SJCRH30 (cell line): ENCODE measurements around the gene AOC2. TPM values are rescaled to one million over a fixed set of nuclear protein-coding genes. Genes with fewer than 3 reads are reported as not detected.
"Not testable (repeated sequence)": the region's sequence is repeated elsewhere in the genome, so short reads cannot be mapped to it uniquely, and the experiment has no call there.

ENCODE experiments used
- DNase-seq, 2 experiments: peaks; one replicate each; pipeline ENCODE4 v3.0.0-alpha.2; 2015 to 2020
- H3K27ac ChIP-seq: fragments of 250-450 bp; sonication (Bioruptor Pico); 2 replicates; pipeline ENCODE4 v1.5.1; 2020; ENCODE audit warnings: mild to moderate bottlenecking, moderate library complexity
- H3K27me3 ChIP-seq: fragments of 250-450 bp; sonication (Bioruptor Pico); 2 replicates; pipeline ENCODE4 v1.5.1; 2020; ENCODE audit warnings: mild to moderate bottlenecking, moderate library complexity
- H3K36me3 ChIP-seq: fragments of 250-450 bp; sonication (Bioruptor Pico); 2 replicates; pipeline ENCODE4 v1.5.1; 2020; ENCODE audit warnings: mild to moderate bottlenecking, moderate library complexity
- H3K4me1 ChIP-seq: fragments of 250-450 bp; sonication (Bioruptor Pico); 2 replicates; pipeline ENCODE4 v1.5.1; 2020; ENCODE audit warnings: mild to moderate bottlenecking, moderate library complexity
- H3K4me3 ChIP-seq: fragments of 250-450 bp; sonication (Bioruptor Pico); 2 replicates; pipeline ENCODE4 v1.5.1; 2020; ENCODE audit warnings: mild to moderate bottlenecking, moderate library complexity
- H3K9me3 ChIP-seq: fragments of 250-450 bp; sonication (Bioruptor Pico); replicated peaks from 2 replicates; pipeline ENCODE4 v1.5.1; 2020; ENCODE audit warnings: mild to moderate bottlenecking, moderate library complexity
- total RNA-seq: library from RNA; depleted of rRNA; stranded (reverse); fragments of >200 nt; shearing (Covaris generic); gene quantifications from 2 replicates; pipeline ENCODE4 v1.2.3, GENCODE V29; 2014

The AOC2 gene
- total RNA-seq, 1 experiment from 2014 or later = 1.1 TPM

DNA sequence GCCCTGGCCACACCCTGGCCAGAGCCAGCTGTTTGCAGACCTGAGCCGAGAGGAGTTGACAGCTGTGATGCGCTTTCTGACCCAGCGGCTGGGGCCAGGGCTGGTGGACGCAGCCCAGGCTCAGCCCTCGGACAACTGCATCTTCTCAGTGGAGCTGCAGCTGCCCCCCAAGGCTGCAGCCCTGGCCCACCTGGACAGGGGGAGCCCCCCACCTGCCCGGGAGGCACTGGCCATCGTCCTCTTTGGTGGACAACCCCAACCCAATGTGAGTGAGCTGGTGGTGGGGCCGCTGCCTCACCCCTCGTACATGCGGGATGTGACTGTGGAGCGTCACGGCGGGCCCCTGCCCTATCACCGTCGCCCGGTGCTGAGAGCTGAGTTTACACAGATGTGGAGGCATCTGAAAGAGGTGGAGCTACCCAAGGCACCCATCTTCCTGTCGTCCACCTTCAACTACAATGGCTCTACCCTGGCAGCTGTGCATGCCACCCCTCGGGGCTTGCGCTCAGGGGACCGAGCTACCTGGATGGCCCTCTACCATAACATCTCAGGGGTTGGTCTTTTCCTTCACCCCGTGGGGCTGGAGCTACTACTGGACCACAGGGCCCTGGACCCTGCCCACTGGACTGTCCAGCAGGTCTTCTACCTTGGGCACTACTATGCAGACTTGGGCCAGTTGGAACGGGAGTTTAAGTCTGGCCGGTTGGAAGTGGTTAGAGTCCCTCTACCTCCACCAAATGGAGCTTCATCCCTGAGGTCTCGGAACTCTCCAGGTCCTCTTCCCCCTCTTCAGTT, 578 bp downstream of the AOC2 start:
- no peak overlapping the region for H3K27ac ChIP-seq
- H3K27me3 ChIP-seq = no peaks in the 10 kb centered on the region
- H3K4me3 ChIP-seq = no peak overlapping the region
- no peaks in the 10 kb centered on the region for H3K4me1 ChIP-seq
- no peaks in the 10 kb centered on the region for H3K9me3 ChIP-seq
- peaks cover 23% of the 10 kb centered on the region for H3K36me3 ChIP-seq
- no peak for DNase-seq

DNA sequence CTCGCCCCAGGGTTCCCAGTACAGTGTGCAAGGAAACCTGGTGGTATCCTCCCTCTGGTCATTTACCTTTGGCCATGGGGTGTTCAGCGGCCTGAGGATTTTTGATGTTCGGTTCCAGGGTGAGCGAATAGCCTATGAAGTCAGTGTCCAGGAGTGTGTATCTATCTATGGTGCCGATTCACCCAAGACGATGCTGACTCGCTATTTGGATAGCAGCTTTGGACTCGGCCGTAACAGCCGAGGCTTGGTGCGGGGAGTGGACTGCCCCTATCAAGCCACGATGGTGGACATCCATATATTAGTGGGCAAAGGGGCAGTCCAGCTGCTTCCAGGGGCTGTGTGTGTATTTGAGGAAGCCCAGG, 1.2 kb downstream of the AOC2 start:
- no peak overlapping the region for H3K27ac ChIP-seq
- H3K9me3 ChIP-seq = no peaks in the 10 kb centered on the region
- H3K36me3 ChIP-seq = peaks cover 20% of the 10 kb centered on the region
- H3K27me3 ChIP-seq = no peaks in the 10 kb centered on the region
- no peak overlapping the region for H3K4me3 ChIP-seq
- H3K4me1 ChIP-seq = peaks cover under 1% of the 10 kb centered on the region; the same call in 1 of the 2 replicates
- DNase-seq = no peak

DNA sequence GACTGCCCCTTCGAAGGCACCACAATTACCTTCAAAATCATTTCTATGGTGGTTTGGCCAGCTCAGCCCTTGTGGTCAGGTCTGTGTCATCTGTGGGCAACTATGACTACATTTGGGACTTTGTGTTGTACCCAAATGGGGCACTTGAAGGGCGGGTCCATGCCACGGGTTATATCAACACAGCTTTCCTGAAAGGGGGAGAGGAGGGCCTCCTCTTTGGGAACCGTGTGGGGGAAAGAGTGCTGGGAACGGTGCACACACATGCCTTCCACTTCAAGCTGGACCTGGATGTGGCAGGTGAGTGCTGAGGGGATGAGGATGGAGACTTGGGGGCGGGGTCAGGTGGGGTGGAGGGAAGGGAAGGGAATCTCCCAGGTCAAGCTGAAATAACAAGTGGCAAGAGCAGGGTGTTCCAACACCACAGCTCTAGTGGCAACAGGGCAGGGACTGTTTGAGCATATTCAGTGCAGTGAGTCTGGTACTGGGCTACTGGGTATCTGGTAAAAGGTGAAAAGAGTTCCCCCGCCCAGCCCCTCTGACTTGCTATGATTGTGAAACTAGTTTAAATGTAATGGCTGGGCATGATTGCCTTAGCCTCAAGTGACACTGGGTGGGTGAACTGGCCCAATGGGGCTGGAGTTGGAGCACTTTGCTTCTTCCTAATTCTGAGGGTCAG, 1.7 kb downstream of the AOC2 start:
- Histone ChIP-seq H3K36me3 (peaks cover 18% of the 10 kb centered on the region), H3K4me1 (peaks cover 4% of the 10 kb centered on the region; the same call in 1 of the 2 replicates), H3K4me3 (no peak overlapping the region), H3K27me3 (no peaks in the 10 kb centered on the region), H3K9me3 (no peaks in the 10 kb centered on the region), H3K27ac (no peak overlapping the region)
- DNase-seq = no peak

DNA sequence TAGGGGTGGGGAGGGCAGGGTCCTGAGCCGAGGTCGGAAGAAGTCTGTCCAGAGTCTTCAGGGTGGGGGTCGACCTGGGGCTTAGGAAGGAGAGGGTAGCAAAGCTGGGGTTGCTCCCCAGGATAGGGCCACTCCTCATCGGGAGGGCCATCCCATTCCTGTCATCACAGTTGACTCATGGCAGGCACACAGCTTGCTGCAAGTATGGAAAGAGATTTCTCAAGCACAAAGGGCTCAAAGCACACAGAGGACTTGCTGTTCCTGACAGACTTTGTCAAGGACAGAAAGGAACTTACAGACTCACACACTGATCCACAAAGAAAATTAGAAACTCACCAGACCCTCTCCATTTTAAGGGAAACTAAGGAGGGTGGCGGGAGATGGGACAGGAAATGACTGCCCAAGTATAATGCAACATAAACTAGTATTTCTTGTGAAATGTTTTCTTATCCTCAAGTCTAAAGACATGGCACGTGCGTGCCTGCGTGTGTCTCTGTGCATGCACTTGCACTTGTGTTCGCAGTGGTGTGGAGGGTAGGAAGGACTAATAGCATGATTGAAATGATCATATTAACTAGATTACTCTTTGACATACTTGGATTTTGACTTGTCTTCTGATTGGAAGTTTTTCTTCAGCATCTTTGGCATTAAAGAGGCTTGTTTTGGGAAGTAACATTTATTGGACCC, 2.4 kb downstream of the AOC2 start:
- peaks cover 4% of the 10 kb centered on the region; the same call in 1 of the 2 replicates for H3K4me1 ChIP-seq
- H3K27ac ChIP-seq = no peak overlapping the region
- DNase-seq = no peak

DNA sequence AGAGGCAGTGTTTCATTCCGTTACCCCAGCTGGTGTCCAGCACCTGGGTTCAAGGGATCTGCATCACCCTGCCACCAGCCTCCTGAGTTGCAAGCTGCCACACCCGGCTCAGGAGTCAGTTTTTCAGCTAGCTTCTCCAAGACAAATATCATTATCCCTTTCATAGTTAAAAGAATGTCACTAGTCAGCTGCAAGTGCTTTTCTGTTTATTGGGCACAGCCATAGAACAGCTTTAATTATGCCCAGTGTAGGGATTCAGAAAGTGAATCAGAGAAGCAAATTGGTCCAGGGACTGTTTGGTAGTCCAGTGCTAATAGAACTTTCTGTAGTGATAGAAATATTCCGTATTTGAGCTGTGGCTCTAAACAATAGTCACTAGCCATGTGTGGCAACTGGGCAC, 3.7 kb downstream of the AOC2 start:
- Histone ChIP-seq H3K27me3 (no peaks in the 10 kb centered on the region), H3K4me3 (no peak overlapping the region), H3K36me3 (peaks cover 5% of the 10 kb centered on the region), H3K27ac (no peak overlapping the region), H3K4me1 (peaks cover 4% of the 10 kb centered on the region; the same call in 1 of the 2 replicates), H3K9me3 (no peaks in the 10 kb centered on the region)
- DNase-seq = no peak

More for the DNA sequence above, 2.4 kb downstream of the AOC2 start:
- no peaks in the 10 kb centered on the region for H3K9me3 ChIP-seq
- H3K36me3 ChIP-seq = peaks cover 14% of the 10 kb centered on the region
- no peak overlapping the region for H3K4me3 ChIP-seq
- H3K27me3 ChIP-seq = no peaks in the 10 kb centered on the region

DNA sequence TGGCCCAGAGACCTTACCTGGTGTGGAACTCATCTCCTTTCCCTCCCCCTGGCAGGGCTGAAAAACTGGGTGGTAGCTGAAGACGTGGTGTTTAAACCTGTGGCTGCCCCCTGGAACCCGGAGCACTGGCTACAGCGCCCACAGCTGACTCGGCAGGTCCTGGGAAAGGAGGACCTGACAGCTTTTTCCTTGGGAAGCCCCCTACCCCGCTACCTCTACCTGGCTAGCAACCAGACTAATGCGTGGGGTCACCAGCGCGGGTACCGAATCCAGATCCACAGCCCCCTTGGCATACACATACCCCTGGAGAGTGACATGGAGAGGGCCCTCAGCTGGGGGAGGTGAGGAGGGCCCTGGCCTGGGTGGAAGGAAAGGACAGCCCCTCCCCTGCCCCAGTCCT, 4.7 kb downstream of the AOC2 start:
- Histone ChIP-seq H3K27me3 (no peaks in the 10 kb centered on the region), H3K4me1 (peaks cover 4% of the 10 kb centered on the region; the same call in 1 of the 2 replicates), H3K4me3 (no peak overlapping the region), H3K27ac (no peak overlapping the region), H3K36me3 (peaks cover 4% of the 10 kb centered on the region), H3K9me3 (no peaks in the 10 kb centered on the region)
- no peak for DNase-seq

DNA sequence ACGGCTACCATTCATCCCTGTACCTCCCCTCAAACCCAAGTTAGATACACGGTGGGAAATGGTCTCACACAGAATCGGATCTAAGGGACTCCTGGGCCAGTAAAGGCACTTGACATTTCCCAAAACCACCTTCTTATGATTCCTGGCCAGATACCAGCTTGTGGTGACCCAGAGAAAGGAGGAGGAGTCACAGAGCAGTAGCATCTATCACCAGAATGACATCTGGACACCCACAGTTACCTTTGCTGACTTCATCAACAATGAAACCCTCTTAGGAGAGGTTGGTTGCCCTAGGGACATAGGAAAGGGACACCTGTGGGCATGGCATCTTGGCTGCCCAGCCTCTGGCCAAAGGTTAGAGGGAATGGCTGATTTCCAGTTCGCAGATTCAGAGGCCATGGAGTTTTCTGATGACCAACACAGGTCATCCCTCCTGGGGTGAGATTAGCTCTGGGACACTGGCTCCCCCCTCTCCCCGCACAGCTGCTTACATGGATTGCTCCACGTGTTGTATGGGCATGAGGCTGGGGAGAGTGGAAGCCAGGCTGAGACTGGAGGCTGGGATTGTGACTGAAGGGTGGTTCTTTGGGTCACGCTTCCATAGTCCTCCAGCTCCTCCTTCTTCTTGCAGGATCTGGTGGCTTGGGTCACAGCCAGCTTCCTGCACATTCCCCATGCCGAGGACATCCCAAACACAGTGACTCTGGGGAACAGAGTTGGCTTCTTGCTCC, 5.2 kb downstream of the AOC2 start:
- Histone ChIP-seq H3K36me3 (peaks cover 4% of the 10 kb centered on the region), H3K27ac (no peak overlapping the region), H3K4me3 (no peak overlapping the region), H3K9me3 (no peaks in the 10 kb centered on the region), H3K4me1 (peaks cover 4% of the 10 kb centered on the region; the same call in 1 of the 2 replicates), H3K27me3 (no peaks in the 10 kb centered on the region)
- no peak for DNase-seq

DNA sequence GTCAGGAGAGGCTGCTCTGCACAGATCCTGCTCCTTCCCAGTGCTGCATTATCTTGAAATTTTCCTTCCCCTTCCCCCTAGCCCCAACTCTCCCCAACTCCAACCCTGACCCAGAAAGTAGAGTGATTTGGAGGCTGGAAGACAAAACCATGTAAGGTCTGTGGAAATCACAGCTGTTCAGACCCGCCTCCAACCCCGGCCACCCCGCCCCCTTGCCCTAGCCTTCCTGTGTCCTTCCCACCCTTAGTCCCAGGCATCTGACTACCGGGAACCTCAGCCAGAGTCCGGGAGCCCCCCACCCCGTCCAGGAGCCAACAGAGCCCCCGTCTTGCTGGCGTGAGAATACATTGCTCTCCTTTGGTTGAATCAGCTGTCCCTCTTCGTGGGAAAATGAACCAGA, 6.6 kb downstream of the AOC2 start, which contains the start of gene AOC3:
TSS of gene AOC3 (plus strand) at position 246 of the 400 bp plus-strand sequence. CDS start at position 391, 145 bp downstream.
- no peaks in the 10 kb centered on the region for H3K9me3 ChIP-seq
- peak; percentile 39 to 53 for DNase-seq
- H3K36me3 ChIP-seq = no peaks in the 10 kb centered on the region
- 0 out of 2 replicates have a peak within 1 kb of the TSS, but pooled peaks have one; percentile 9 for H3K4me3 ChIP-seq
- no peaks in the 10 kb centered on the region for H3K27me3 ChIP-seq
- no peak within 1 kb of the TSS for H3K27ac ChIP-seq
- H3K4me1 ChIP-seq = peaks cover 4% of the 10 kb centered on the region; the same call in 1 of the 2 replicates

DNA sequence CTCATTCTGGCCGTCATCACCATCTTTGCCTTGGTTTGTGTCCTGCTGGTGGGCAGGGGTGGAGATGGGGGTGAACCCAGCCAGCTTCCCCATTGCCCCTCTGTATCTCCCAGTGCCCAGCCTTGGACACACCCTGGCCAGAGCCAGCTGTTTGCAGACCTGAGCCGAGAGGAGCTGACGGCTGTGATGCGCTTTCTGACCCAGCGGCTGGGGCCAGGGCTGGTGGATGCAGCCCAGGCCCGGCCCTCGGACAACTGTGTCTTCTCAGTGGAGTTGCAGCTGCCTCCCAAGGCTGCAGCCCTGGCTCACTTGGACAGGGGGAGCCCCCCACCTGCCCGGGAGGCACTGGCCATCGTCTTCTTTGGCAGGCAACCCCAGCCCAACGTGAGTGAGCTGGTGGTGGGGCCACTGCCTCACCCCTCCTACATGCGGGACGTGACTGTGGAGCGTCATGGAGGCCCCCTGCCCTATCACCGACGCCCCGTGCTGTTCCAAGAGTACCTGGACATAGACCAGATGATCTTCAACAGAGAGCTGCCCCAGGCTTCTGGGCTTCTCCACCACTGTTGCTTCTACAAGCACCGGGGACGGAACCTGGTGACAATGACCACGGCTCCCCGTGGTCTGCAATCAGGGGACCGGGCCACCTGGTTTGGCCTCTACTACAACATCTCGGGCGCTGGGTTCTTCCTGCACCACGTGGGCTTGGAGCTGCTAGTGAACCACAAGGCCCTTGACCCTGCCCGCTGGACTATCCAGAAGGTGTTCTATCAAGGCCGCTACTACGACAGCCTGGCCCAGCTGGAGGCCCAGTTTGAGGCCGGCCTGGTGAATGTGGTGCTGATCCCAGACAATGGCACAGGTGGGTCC, 7.2 kb downstream of the AOC2 start:
- H3K4me3 ChIP-seq = 0 out of 2 replicates have a peak overlapping the region, but pooled peaks have one; percentile 9
- H3K36me3 ChIP-seq, DNase-seq, H3K27me3 ChIP-seq, H3K4me1 ChIP-seq, H3K27ac ChIP-seq, H3K9me3 ChIP-seq: not testable (repeated sequence)

DNA sequence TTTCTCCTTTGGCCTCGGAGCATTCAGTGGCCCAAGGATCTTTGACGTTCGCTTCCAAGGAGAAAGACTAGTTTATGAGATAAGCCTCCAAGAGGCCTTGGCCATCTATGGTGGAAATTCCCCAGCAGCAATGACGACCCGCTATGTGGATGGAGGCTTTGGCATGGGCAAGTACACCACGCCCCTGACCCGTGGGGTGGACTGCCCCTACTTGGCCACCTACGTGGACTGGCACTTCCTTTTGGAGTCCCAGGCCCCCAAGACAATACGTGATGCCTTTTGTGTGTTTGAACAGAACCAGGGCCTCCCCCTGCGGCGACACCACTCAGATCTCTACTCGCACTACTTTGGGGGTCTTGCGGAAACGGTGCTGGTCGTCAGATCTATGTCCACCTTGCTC, 8.0 kb downstream of the AOC2 start:
- H3K4me3 ChIP-seq = no peak overlapping the region
- no peaks in the 10 kb centered on the region for H3K27me3 ChIP-seq
- H3K36me3 ChIP-seq = no peaks in the 10 kb centered on the region
- no peaks in the 10 kb centered on the region for H3K9me3 ChIP-seq
- H3K4me1 ChIP-seq = peaks cover 4% of the 10 kb centered on the region; the same call in 1 of the 2 replicates
- no peak for DNase-seq
- no peak overlapping the region for H3K27ac ChIP-seq

DNA sequence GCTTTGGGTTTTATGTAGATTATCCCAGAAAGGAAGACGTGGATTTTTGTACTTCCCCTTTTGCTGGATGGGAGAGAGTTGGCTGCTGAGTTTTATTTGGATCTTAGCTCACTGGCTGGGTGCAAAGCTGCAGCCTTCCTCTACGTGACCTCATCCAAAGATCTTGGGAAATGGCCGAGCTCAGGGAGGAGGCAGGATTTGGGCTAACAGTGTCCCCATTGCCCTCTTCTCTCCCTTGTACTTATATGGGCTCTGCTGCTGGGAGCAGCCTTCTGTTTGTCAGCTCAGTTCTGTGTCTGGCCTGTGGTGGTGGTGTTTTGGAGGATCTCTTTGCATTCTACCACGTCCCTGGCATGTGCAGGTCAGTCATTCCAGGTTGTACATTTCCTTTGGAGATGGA, 8.6 kb downstream of the AOC2 start:
- H3K27ac ChIP-seq = no peak overlapping the region
- peaks cover 4% of the 10 kb centered on the region; the same call in 1 of the 2 replicates for H3K4me1 ChIP-seq
- no peak for DNase-seq
- no peaks in the 10 kb centered on the region for H3K27me3 ChIP-seq
- H3K9me3 ChIP-seq = no peaks in the 10 kb centered on the region
- H3K4me3 ChIP-seq = no peak overlapping the region
- no peaks in the 10 kb centered on the region for H3K36me3 ChIP-seq

DNA sequence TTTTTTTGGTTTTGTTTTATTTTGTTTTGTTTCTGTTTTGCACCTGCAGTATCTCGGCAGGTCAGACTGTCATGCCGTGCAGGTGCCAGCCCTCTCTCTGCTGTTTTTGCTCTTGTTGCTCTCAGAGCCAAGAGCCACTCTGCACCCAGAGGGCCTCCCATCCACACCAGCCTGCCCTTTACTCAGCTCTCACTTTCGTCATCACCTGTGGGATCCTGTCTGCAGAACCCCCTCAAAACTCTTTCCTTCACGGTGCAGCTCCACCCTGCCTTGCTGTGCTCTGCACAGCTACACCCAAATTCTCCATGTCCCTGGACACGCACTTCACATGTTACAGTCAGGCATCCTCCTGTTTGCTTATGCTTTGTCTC, 9.2 kb downstream of the AOC2 start:
- Histone ChIP-seq H3K27me3 (no peaks in the 10 kb centered on the region), H3K27ac (no peak overlapping the region), H3K9me3 (no peaks in the 10 kb centered on the region), H3K4me3 (no peak overlapping the region), H3K36me3 (no peaks in the 10 kb centered on the region), H3K4me1 (peaks cover 4% of the 10 kb centered on the region; the same call in 1 of the 2 replicates)
- no peak for DNase-seq

DNA sequence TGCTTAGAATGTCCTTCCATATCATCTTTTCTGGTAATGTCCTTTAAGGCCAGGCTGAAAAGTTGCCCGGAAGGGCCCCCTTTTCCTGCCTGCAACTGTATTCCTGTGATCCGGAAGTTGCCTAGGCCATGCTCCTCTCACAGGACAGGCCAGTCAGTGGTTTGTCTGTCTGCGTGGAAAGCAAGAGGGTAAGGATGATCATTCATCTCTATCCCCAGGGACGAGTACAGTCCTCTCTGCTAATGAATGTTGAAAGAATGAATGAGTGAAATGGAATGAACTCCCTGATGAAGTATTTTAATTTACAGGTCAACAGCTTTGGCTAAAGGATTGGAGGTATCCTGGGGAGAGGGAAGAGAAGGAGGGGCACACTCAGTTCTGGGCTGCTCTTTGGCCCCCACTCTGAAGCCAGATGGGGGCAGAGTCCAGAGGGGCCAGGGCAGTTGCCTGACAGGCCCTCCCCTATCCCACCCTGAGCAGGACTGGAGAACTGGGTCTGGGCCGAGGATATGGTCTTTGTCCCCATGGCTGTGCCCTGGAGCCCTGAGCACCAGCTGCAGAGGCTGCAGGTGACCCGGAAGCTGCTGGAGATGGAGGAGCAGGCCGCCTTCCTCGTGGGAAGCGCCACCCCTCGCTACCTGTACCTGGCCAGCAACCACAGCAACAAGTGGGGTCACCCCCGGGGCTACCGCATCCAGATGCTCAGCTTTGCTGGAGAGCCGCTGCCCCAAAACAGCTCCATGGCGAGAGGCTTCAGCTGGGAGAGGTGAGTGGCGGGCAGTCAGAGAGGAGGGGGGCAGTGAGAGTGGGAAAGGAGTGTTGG, 9.8 kb downstream of the AOC2 start:
- Histone ChIP-seq H3K27ac (no peak overlapping the region), H3K9me3 (no peaks in the 10 kb centered on the region), H3K27me3 (no peaks in the 10 kb centered on the region), H3K4me1 (peaks cover 4% of the 10 kb centered on the region; the same call in 1 of the 2 replicates), H3K4me3 (no peak overlapping the region), H3K36me3 (no peaks in the 10 kb centered on the region)
- DNase-seq = no peak
